ENCODE measurements around the gene B3GNT2. TPM values are rescaled to one million over a fixed set of nuclear protein-coding genes. Genes with fewer than 3 reads are reported as not detected.

B3GNT2 gene
- total RNA-seq, 1 experiment from 2014 or later: 19.3 TPM

DNA sequence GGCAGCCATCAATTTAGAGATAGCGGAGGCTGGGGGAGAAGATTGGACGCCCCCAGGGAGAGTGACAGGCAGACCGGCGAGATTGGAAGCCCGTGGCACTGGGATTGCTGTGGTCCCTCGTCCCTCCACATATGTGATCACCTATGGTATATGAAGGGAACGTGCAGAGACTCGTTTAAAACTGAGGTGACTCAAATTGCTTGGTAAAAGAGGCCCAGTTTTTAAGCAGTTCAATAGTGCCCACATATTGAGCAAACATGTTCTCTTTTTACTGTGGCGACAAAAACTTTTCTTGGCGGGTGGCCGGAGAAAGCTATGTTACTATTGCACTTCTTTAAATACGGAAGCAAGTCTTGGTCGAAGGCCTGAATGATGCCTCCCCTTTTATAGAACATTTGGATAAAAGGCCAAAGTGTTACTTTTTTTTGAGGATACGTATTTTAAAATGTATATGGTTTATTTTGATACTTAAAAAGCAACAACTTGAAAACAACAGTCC lies 9.1 kb downstream of the B3GNT2 start:
- no peak for DNase-seq (ENCODE audit: low spot score)

DNA sequence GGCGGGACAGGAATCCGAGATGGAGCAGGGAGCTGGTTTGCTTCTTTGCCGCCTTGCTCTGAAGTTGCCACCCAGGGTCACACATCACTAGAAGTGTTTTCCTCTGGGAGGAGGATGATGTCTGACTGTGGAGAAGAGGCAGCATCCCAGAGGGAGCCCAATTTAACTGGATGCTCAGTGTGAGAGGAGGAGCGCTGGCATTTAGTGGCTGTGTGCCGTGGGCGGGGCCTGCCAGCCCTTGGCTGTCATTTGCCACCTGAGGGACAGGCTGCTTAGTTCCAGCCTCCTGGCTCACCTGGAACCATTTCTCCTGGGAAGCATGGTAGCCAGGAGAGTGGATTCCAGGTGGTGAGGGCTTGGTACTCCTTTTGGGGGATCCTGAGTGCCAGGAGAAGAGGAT lies 9.6 kb downstream of the B3GNT2 start:
- no peak for DNase-seq (ENCODE audit: low spot score)

DNA sequence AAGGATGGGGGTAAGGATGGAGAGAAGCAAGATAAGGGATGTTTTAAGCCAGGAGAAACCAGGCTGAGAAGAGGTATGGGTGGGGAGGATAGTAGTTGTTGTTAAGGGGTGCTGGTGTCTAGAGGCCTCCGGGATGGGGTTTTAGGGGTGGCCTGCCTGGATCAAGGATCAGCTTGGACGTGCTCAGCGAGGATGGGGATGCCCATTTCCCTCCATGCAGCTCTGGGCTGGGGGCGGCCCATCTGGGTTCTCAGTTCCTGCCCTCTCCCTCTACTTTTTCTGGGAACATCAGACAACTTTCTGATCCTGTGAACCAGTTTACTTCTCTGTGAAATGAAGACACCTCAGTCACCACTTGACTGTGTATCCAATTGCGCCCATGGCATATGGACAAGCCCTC lies 10.1 kb downstream of the B3GNT2 start:
- DNase-seq (ENCODE audit: low spot score): no peak

DNA sequence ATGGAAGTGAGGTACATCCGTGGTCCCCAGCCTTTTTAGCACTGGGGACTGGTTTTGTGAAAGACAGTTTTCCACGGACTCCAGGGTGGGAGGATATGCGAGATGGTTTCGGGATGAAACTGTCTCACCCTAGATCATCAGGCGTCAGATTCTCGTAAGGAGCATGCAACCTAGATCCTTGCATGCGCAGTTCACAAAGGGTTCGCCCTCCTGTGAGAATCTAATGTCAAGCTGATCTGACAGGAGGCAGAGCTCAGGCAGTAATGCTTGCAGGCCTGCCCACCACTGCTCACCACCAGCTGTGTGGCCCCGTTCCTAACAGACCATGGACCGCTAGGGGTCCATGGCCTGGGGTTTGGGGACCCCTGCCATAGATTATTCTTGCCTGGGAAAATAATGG lies 11.6 kb downstream of the B3GNT2 start:
- DNase-seq (ENCODE audit: low spot score): no peak

DNA sequence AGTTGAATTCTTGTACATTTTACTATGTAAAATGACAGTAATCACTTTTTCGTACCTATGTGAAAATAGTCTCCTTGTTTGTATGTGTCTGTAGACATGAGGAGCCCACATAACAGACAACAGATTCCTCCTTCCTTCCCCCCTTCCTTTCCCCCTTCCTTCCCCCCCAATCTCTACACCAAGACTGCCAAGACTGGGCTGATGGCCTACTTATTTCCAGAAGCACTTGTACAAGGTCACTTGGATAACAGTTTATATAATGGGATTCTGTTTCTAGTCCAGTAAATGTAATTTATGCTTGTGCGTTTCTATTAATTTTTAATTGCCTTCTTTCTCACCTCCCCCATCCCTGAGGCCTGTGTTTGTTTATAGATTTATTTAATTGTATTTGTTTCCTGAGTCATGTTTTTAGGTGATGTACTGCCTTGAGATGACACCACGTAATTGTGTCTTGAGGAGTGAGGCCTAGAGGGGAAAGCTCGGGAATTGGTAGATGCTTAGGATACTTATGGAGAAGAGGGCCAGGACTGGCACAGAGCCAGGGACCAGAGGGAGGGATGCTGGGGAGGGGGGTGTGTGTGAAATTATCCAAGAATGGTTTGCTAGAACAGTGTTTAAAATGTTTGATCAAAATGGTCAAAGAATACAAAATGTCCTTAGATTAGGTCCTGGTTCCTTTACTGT lies 12.3 kb downstream of the B3GNT2 start:
- no peak for DNase-seq (ENCODE audit: low spot score)

DNA sequence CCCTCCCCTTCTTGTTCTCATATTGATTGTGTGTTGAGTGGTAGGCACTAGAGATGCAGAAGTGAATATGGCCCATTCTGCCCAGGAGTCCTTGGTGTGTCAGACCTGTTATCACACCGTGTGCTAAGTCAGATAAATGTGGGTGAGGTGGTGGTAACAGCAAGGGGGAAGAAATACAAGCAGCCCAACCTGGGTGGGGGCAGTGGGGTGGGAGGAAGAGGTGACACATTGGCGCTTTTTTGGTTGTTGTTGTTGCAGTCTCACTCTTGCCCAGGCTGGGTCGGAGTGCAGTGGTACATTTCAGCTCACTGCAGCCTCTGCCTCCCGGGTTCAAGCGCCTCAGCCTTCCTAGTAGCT lies 12.8 kb downstream of the B3GNT2 start:
- DNase-seq (ENCODE audit: low spot score): no peak

DNA sequence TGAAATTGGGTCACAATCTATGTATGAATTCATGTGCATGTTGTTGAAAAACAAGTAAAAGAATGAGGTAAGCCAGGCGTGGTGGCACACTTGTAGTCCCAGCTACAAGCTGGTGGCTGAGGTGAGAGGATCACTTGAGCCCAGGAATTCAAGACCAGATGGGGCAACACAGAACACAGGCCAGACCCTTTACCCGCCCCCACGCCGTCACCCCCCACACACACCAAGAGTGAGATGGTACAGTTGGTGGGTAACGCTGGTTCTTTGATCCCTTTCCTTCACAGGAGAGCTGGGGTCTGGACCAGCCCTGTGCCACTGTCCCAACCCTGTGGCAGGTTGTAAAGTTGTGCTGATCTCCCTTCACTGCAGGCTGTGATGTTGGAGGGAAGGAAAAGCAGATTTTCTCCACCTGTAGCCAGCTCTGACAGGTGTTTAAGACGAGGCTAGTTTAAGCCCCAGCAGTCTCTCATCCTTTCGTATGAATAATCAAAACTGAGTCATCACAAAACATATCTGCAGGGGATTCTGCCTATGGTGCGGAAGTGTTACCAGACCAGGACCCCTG lies 13.6 kb downstream of the B3GNT2 start:
- no peak for DNase-seq (ENCODE audit: low spot score)

DNA sequence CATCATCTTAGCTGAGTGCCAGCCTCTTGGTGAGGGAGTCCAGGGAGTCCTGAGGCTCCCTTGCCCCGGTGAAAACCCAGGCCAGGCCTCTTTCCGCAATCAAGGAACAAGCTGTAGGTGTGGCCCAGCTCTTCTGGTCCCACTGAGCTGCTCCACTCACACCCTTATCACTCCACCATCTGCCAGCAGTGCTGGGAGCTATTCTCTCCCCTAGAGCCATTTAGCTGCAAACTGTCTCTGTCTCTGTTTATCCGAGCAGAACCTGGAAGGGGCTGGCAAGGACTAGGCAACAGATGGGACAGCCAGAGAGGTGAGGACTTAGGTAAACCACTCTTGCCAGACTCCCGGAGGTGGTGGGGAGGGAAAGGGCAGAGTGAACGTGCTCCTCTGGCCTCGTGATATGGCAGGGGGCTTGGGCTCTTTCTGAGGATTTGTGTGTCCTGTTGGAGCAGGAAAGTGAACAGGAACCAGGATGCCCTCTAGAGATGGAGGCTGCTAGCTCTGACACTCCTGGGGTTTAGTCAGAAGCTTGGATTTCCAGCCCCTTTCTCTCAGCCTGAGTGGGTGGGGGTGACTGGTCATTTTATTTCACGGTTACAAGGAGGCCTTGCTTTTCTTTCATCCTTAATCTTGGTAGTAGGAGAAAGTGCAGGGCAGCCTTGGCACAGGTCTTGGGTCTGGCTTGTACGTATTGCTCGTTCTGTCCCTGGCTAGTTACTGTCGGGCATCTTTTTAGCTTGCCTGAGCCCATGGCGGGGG lies 19.6 kb downstream of the B3GNT2 start:
- DNase-seq (ENCODE audit: low spot score): no peak

DNA sequence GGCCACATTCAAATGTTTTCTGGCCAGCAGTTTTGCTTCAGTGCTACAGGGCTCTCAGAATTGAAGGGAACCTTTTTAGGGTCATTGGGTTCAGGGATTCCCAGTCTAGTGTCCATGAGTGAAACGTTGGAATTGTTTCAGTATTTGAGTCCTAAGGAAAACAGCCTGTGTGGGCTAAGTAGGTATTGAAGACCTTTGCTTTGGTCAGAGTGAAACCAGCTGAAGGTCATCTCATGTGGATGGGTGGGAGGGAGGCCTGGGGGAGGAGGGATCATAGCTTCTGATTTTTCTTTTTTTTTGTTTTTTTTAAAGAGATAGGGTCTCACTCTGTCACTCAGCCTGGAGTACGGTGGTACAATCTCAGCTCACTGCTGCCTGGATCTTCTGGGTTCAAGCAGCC lies 20.2 kb downstream of the B3GNT2 start:
- no peak for DNase-seq (ENCODE audit: low spot score)

DNA sequence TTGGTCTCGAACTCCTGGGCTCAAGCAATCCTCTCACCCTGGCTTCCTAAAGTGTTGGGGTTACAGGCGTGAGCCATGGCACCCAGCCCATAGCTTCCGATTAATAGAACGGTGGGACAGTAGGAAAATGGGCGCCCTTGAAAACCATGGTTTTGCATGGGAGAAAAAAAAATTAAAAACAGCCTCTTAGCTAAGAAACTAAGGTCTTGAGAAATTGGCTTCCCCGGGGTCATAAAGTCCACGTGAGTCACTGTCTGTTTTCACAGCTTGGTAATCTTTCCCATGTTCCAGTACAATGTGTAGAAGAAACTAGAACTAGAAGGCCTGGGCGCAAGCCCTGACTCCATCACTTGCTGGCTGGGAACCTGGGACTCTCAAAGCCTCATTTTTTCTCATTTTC lies 20.7 kb downstream of the B3GNT2 start:
- no peak for DNase-seq (ENCODE audit: low spot score)

DNA sequence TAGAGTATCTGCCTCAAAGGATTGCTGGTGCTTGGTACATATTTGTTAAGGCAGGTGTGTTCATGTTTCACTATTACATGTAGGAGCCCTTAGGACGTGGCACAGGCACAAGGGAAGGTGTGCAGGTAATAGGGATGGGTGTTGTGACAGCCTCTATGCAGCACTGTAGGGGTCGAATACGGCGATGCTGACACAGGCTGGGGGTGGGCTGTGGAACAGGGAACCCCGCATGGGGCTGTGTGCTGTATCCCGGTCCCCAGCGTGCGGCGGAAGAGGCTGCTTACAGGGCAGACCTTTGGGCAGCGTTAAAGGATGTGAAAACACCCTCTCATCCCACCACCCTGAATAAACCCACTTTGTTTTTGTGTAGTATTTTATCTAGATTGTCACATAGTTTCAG lies 21.5 kb downstream of the B3GNT2 start:
- no peak for DNase-seq (ENCODE audit: low spot score)

DNA sequence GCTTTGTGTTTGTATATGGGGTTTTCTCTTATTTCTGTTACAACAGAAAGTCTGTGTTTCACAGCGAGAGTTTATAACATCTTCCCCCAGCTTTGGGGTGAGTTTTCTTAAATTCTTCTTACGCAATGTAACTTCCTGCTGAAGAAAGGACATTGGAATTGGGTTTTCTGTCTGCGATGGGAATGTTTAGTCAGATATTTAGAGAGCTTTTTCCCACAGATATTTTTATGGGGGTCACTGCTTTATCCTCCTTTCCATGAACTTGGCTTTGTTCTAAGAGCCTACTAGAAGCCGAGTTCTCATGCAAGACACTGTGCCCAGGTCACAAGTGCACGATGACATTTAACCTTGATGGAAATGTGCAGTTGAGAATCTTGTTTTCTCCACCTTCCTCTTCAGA lies 22.1 kb downstream of the B3GNT2 start:
- no peak for DNase-seq (ENCODE audit: low spot score)

DNA sequence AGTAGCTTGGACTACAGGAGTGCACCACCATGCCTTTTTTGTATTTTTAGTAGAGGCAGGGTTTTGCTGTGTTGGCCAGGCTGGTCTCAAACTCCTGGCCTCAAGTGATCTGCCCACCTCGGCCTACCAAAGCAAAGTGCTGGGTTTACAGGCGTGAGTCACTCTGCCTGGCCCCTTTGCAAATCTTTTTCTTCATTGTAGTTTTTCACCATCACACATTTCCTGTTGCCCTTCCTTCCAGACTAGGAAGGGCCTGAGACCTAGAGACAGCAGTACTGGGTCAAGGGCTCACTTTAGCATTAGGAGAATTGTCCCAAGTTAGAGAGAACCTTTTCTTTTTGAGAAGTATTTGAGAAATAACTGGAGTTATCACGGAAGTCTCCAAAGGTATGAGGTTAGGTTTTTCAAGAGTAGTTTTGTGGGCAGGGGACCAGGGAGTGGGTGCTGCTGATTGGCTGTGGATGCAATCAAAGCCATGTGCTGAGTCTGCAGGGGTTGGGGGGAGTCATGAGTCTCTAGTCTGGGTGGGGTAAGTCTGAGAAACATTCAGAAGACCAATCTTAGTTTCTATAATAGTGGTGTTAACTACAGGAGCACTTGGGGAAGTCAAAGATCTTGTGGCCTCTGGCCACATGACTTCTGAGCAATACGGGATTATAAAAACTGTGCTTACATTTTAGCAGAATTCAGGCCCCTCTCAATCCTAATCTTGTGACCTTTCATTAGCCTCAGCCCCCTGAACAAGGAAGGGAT lies 23.7 kb downstream of the B3GNT2 start:
- no peak for DNase-seq (ENCODE audit: low spot score)

DNA sequence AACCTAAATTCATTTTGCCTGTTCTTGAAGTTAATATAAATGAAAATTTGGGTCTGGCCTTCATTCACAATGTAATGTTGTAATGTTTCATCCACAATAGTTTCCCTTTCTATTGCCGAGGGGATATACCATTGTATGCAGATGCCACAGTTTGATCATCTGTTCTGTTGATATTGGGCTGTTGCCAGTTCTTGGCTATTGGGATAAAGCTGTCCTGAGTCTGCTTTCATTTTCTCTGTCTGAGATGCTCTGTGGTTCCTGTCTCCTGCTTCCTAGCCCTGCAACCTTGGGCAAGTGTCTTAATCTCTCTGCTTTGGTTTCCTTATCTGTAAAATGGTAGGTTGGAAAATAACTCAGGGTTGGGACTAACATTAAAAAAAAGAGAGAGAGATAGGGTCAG lies 25.2 kb downstream of the B3GNT2 start:
- DNase-seq (ENCODE audit: low spot score): no peak

DNA sequence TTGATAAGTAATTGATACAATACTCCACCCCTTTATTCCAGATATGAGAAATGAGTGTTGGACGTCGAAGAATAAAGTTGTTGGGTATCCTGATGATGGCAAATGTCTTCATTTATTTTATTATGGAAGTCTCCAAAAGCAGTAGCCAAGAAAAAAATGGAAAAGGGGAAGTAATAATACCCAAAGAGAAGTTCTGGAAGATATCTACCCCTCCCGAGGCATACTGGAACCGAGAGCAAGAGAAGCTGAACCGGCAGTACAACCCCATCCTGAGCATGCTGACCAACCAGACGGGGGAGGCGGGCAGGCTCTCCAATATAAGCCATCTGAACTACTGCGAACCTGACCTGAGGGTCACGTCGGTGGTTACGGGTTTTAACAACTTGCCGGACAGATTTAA lies 26.3 kb downstream of the B3GNT2 start:
- DNase-seq (ENCODE audit: low spot score): no peak

DNA sequence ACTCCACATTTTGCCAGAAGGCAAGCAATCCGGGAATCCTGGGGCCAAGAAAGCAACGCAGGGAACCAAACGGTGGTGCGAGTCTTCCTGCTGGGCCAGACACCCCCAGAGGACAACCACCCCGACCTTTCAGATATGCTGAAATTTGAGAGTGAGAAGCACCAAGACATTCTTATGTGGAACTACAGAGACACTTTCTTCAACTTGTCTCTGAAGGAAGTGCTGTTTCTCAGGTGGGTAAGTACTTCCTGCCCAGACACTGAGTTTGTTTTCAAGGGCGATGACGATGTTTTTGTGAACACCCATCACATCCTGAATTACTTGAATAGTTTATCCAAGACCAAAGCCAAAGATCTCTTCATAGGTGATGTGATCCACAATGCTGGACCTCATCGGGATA lies 26.8 kb downstream of the B3GNT2 start:
- no peak for DNase-seq (ENCODE audit: low spot score)

DNA sequence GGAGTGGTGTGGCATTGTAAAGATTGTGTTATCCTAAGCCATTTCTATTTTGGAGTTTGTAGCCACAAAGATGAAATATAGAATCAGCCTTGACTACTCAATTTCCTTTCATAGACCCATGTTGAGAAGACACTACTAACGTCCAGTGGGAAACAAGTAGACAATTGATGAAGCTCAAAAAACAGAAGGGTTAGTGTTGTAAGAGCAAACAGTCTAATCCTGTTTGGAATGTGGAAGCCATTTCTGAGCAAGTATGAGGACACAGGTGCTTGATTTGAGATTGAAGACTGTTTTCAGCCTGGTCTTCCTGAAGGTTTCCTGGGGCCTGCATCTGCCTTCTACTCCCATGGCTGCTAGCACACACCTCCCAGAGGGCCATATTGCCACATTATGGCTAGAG lies 29.1 kb downstream of the B3GNT2 start:
- DNase-seq (ENCODE audit: low spot score): no peak

DNA sequence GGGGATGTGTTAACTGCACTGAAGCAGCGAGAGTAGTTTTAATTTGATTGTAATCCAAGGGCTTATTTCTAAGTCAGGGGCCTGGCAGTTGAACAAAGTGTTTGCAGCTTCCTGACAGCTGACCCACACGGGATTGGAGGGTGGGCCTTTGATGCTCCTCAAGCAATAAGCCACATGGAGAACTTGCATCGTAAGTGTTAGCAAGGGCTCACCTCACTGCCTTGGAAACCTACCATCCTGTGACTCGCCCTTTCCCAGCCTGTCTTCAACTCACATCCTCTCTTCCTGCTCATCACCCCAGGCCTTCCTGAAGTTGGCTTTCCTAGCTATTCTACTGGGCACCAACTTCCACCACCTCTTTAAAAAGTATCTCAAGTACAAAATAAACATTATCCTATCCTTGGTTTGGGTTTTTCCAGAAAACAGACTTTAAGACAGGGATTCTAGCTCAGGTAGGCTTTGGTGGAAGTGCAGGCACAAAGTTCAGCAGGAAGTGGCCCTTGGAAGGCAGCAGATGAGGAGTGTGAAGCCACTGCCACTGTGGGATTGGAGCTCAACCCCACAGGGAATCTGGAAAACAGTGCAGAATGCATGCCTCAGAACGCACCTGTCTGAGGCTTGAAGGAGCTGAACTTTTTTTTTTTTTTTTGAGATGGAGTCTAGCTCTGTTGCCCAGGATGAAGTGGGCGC lies 31.6 kb downstream of the B3GNT2 start:
- DNase-seq (ENCODE audit: low spot score): no peak

DNA sequence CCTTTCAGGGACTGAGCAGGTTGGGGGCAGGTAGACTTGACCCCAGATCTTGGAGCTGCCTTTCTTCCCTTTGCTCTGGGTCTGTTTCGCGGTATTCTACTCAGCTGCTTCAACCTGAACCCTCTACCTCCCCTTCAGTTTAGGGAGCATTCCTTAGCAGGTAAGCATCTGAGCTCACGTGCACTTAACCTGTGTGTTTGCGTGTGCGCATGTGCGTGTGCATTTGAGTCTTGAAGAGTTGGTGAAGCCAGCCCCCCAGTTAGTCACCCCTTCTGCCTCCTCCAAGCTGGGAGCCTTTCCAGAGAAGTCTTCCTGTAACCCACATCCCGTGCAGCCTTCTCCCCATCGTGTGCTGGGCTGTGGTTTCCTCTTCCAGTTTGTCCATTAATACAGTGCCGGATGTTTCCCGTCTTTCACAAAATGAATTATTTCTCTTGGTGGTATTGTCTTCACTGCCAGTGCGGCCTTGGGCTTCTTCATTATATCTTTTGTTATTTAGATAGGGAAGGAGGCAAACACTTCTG lies 33.2 kb downstream of the B3GNT2 start:
- no peak for DNase-seq (ENCODE audit: low spot score)

DNA sequence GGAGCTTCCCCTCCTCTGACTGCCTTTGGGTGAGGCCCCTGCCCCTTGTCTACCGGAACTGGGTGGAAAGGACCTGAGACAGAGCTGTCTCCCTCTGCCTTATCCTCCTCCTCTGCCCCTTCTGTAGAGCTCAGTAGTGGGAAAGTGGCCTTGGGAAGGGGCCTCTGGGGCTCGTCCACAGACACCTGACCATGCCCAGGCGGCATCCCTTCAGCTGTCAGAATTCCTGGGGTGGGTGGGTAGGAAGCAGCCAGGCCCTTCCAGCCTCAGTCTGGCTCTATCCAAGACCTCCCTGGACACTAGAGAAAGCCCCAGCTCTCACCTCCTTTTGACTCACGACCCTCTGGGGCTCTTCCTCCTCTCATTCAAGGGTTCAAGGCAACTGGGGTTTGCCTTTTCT lies 35.6 kb downstream of the B3GNT2 start:
- no peak for DNase-seq (ENCODE audit: low spot score)
